Measurements from ENCODE around the gene DNAJC15. TPM values are rescaled to one million over a fixed set of nuclear protein-coding genes. Genes with fewer than 3 reads are reported as not detected.

Gene DNAJC15
- total and polyA plus RNA-seq, 2 donors (not counting 1 experiment from before 2014, with no cell fraction given) = 18.5 to 34.6 TPM

- TF ChIP-seq, protein P1, sequence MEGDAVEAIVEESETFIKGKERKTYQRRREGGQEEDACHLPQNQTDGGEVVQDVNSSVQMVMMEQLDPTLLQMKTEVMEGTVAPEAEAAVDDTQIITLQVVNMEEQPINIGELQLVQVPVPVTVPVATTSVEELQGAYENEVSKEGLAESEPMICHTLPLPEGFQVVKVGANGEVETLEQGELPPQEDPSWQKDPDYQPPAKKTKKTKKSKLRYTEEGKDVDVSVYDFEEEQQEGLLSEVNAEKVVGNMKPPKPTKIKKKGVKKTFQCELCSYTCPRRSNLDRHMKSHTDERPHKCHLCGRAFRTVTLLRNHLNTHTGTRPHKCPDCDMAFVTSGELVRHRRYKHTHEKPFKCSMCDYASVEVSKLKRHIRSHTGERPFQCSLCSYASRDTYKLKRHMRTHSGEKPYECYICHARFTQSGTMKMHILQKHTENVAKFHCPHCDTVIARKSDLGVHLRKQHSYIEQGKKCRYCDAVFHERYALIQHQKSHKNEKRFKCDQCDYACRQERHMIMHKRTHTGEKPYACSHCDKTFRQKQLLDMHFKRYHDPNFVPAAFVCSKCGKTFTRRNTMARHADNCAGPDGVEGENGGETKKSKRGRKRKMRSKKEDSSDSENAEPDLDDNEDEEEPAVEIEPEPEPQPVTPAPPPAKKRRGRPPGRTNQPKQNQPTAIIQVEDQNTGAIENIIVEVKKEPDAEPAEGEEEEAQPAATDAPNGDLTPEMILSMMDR (conservative IDR thresholded peaks at IDR 0.05 in 1 of 2, IDR thresholded peaks at IDR 0.05 in 1 of 2; ENCODE audit: low read depth in 1 of 2, low read length in 2 of 2) = no peak
- DNase-seq (ENCODE audit: low read depth in 2 of 2) = peak in 1 of 2 donors; percentile 23
Measured at GRCh38 chr13:43031881-43032280, 8.5 kb downstream of the DNAJC15 start.

GRCh38 chr13:43033038-43033437, 9.7 kb downstream of the DNAJC15 start:
- no peak for DNase-seq (ENCODE audit: low read depth in 2 of 2)
- H3K79me2 ChIP-seq (ENCODE audit: control insufficient read depth, insufficient read depth, low read length) = peaks cover 3% of the 10 kb centered on the region
- no peaks in the 10 kb centered on the region for H3K27me3 ChIP-seq (ENCODE audit: control insufficient read depth, insufficient read depth, low read length)
- no peak for TF ChIP-seq EZH2 (IDR thresholded peaks at IDR 0.05; ENCODE audit: low read length, missing control alignments)
- TF ChIP-seq, protein P1 (conservative IDR thresholded peaks at IDR 0.05 in 1 of 2, IDR thresholded peaks at IDR 0.05 in 1 of 2; ENCODE audit: low read depth in 1 of 2, low read length in 2 of 2) = no peak
- no peak overlapping the region for H3K27ac ChIP-seq (ENCODE audit: insufficient read depth, low read length)
- H3K4me1 ChIP-seq (ENCODE audit: control insufficient read depth, extremely low read depth, insufficient read depth, low read length) = no peaks in the 10 kb centered on the region
- no peak overlapping the region for H3K4me3 ChIP-seq (replicated peaks in 1 of 4; ENCODE audit: control extremely low read depth in 1 of 4, insufficient read depth in 1 of 4, low read depth in 3 of 4, low read length in 4 of 4)
- no peaks in the 10 kb centered on the region for H4K20me1 ChIP-seq (ENCODE audit: control insufficient read depth, extremely low read depth, insufficient read depth, low read length)
- H3K9me3 ChIP-seq (ENCODE audit: control insufficient read depth, insufficient read depth, low read depth, low read length) = no peaks in the 10 kb centered on the region
- peaks cover 2% of the 10 kb centered on the region for H3K36me3 ChIP-seq (ENCODE audit: control insufficient read depth, insufficient read depth, low read length)
- H3K4me2 ChIP-seq (ENCODE audit: extremely low read depth, insufficient read depth, low read length) = no peak overlapping the region
- no peak overlapping the region for H3K9ac ChIP-seq (ENCODE audit: insufficient read depth, low read length)
- H2AFZ ChIP-seq (ENCODE audit: low read length) = no peak overlapping the region

More at GRCh38 chr13:43031881-43032280, 8.5 kb downstream of the DNAJC15 start:
- Histone ChIP-seq H3K9me3 (ENCODE audit: control insufficient read depth, insufficient read depth, low read depth, low read length) (no peaks in the 10 kb centered on the region), H2AFZ (ENCODE audit: low read length) (no peak overlapping the region), H3K4me3 (replicated peaks in 1 of 4; ENCODE audit: control extremely low read depth in 1 of 4, insufficient read depth in 1 of 4, low read depth in 3 of 4, low read length in 4 of 4) (no peak overlapping the region), H3K27ac (ENCODE audit: insufficient read depth, low read length) (no peak overlapping the region), H3K36me3 (ENCODE audit: control insufficient read depth, insufficient read depth, low read length) (peaks cover 2% of the 10 kb centered on the region), H3K9ac (ENCODE audit: insufficient read depth, low read length) (no peak overlapping the region), H3K27me3 (ENCODE audit: control insufficient read depth, insufficient read depth, low read length) (no peaks in the 10 kb centered on the region), H4K20me1 (ENCODE audit: control insufficient read depth, extremely low read depth, insufficient read depth, low read length) (no peaks in the 10 kb centered on the region), H3K4me2 (ENCODE audit: extremely low read depth, insufficient read depth, low read length) (no peak overlapping the region), H3K79me2 (ENCODE audit: control insufficient read depth, insufficient read depth, low read length) (peaks cover 5% of the 10 kb centered on the region), H3K4me1 (ENCODE audit: control insufficient read depth, extremely low read depth, insufficient read depth, low read length) (no peaks in the 10 kb centered on the region)

DNA sequence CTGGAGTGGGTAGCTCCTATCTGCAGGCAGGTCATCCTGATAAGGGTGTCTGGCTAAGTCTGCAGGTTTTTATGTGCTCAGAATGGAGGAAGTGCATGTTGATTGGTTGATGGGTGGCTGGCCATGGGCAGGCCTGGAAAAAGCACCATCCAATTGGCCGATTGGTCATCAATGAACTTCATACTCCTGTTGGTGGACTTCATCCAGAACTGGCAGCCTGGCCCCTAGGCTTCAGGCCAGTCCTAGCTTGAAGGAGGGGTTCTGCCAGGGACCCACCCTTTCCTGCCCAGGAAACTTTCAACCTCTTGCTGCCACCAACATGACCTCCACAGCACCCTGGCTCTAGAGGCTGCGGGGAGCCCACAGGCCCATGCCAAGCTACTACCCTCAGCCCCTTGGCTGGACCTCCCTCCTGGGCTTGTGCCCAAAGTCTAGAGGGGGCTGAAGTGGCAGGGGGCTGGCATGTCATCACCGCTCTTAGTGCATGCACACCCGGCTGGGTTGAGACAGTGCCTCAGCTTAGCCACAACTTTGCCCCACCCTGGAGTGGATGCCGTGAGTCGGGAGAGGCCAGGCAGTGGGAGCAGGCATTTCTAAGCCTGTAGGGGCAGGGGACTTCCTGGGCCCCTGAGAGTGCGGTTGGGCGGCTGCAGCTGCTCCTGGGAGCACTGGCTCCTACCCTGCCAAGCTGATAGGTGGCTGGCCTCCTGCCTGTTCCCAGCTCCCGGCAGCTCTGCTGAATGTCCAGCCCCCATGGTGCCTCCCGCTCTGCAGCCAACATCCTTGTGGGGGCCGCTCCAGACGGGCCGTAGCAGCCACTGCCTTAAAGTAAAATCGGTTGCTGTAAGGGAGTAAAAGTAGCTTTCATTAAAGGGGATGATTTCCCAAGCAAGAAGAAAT, 13.2 kb downstream of the DNAJC15 start:
- H2AFZ ChIP-seq (ENCODE audit: low read length) = no peak overlapping the region
- no peaks in the 10 kb centered on the region for H4K20me1 ChIP-seq (ENCODE audit: control insufficient read depth, extremely low read depth, insufficient read depth, low read length)
- DNase-seq (ENCODE audit: low read depth in 2 of 2) = peak; percentile 25 to 32
- no peak overlapping the region for H3K27ac ChIP-seq (ENCODE audit: insufficient read depth, low read length)
- no peaks in the 10 kb centered on the region for H3K9me3 ChIP-seq (ENCODE audit: control insufficient read depth, insufficient read depth, low read depth, low read length)
- no peak overlapping the region for H3K9ac ChIP-seq (ENCODE audit: insufficient read depth, low read length)
- H3K27me3 ChIP-seq (ENCODE audit: control insufficient read depth, insufficient read depth, low read length) = no peaks in the 10 kb centered on the region
- no peak for TF ChIP-seq EZH2 (IDR thresholded peaks at IDR 0.05; ENCODE audit: low read length, missing control alignments)
- TF ChIP-seq, protein P1 (conservative IDR thresholded peaks at IDR 0.05 in 1 of 2, IDR thresholded peaks at IDR 0.05 in 1 of 2; ENCODE audit: low read depth in 1 of 2, low read length in 2 of 2) = no peak
- no peak overlapping the region for H3K4me2 ChIP-seq (ENCODE audit: extremely low read depth, insufficient read depth, low read length)
- H3K4me1 ChIP-seq (ENCODE audit: control insufficient read depth, extremely low read depth, insufficient read depth, low read length) = no peaks in the 10 kb centered on the region
- peaks cover 2% of the 10 kb centered on the region for H3K36me3 ChIP-seq (ENCODE audit: control insufficient read depth, insufficient read depth, low read length)
- H3K4me3 ChIP-seq (replicated peaks in 1 of 4; ENCODE audit: control extremely low read depth in 1 of 4, insufficient read depth in 1 of 4, low read depth in 3 of 4, low read length in 4 of 4) = no peak overlapping the region
- H3K79me2 ChIP-seq (ENCODE audit: control insufficient read depth, insufficient read depth, low read length) = peaks cover 5% of the 10 kb centered on the region

Data from fibroblast of lung (primary cell).